Measurements from ENCODE around the gene CCNA1.

The CCNA1 gene

GRCh38 chr13:36454121-36454520 is 21.8 kb downstream of the CCNA1 start:
- DNase-seq = no peak

- no peak for DNase-seq
These were observed 22.7 kb downstream of the CCNA1 start for GRCh38 chr13:36454987-36455386.

GRCh38 chr13:36456577-36456976 is 24.3 kb downstream of the CCNA1 start:
- DNase-seq = no peak

- no peak for DNase-seq
These were observed 29.2 kb downstream of the CCNA1 start for GRCh38 chr13:36461506-36461905.

- no peak for DNase-seq
These were observed 43.2 kb downstream of the CCNA1 start for GRCh38 chr13:36475468-36475867.

- no peak for DNase-seq
These were observed 44.4 kb downstream of the CCNA1 start for GRCh38 chr13:36476661-36477060.

GRCh38 chr13:36480726-36481427 is 48.6 kb downstream of the CCNA1 start:
- no peak for DNase-seq

GRCh38 chr13:36490055-36490454 is 57.8 kb downstream of the CCNA1 start:
- no peak for DNase-seq

All from NCI-H526 treated with DMSO at 0.1 percent for 48 hours (cell line).